ENCODE results near the gene NMNAT2. TPM values are rescaled to one million over a fixed set of nuclear protein-coding genes. Genes with fewer than 3 reads are reported as not detected.

NMNAT2 gene
- total RNA-seq, 1 donor from 2014 or later: 2.1 TPM

GRCh38 chr1:183372586-183373230 lies 45.5 kb downstream of the NMNAT2 start:
- intact Hi-C loops (cut with DNase I): no loop called here
- ATAC-seq (ENCODE audit: poor library complexity): no peak
- DNase-seq: no peak

GRCh38 chr1:183370399-183371058 lies 47.7 kb downstream of the NMNAT2 start:
- DNase-seq: no peak
- intact Hi-C loops (cut with DNase I): no loop called here
- no peak for ATAC-seq (ENCODE audit: poor library complexity)

- DNase-seq (no peak), ATAC-seq (ENCODE audit: poor library complexity) (peak; percentile 50)
- intact Hi-C loops (cut with DNase I): no loop called here
Observed at GRCh38 chr1:183368213-183369108, 49.7 kb downstream of the NMNAT2 start.

- intact Hi-C loops (cut with DNase I): no loop called here
- DNase-seq (no peak), ATAC-seq (ENCODE audit: poor library complexity) (no peak)
Observed at GRCh38 chr1:183366116-183366515, 52.1 kb downstream of the NMNAT2 start.

- peak; percentile 66 for ATAC-seq (ENCODE audit: poor library complexity)
Observed at GRCh38 chr1:183365676-183366075, 52.5 kb downstream of the NMNAT2 start.

GRCh38 chr1:183365093-183365492 lies 53.1 kb downstream of the NMNAT2 start:
- intact Hi-C loops (cut with DNase I): no loop called here
- DNase-seq: no peak
- no peak for ATAC-seq (ENCODE audit: poor library complexity)

More at GRCh38 chr1:183365676-183366075, 52.5 kb downstream of the NMNAT2 start:
- no peak for DNase-seq
- intact Hi-C loops (cut with DNase I): no loop called here

GRCh38 chr1:183363972-183364371 lies 54.2 kb downstream of the NMNAT2 start:
- ATAC-seq (ENCODE audit: poor library complexity) (no peak), DNase-seq (no peak)
- intact Hi-C loops (cut with DNase I): no loop called here

GRCh38 chr1:183361081-183361480 lies 57.1 kb downstream of the NMNAT2 start:
- no peak for DNase-seq
- intact Hi-C loops (cut with DNase I): no loop called here
- ATAC-seq (ENCODE audit: poor library complexity): no peak

- intact Hi-C loops (cut with DNase I): no loop called here
- ATAC-seq (ENCODE audit: poor library complexity): no peak
- no peak for DNase-seq
Observed at GRCh38 chr1:183360473-183360872, 57.7 kb downstream of the NMNAT2 start.

- intact Hi-C loops (cut with DNase I): no loop called here
- ATAC-seq (ENCODE audit: poor library complexity) (peak; percentile 70), DNase-seq (no peak)
Observed at GRCh38 chr1:183356534-183357182, 61.5 kb downstream of the NMNAT2 start.

- peak; percentile 28 for ATAC-seq (ENCODE audit: poor library complexity)
- intact Hi-C loops (cut with DNase I): no loop called here
- no peak for DNase-seq
Observed at GRCh38 chr1:183355797-183356196, 62.4 kb downstream of the NMNAT2 start.

GRCh38 chr1:183355181-183355580 lies 63.0 kb downstream of the NMNAT2 start:
- ATAC-seq (ENCODE audit: poor library complexity) (no peak), DNase-seq (no peak)
- intact Hi-C loops (cut with DNase I): no loop called here

- intact Hi-C loops (cut with DNase I): no loop called here
- ATAC-seq (ENCODE audit: poor library complexity) (peak; percentile 23), DNase-seq (no peak)
Observed at GRCh38 chr1:183353597-183353996, 64.6 kb downstream of the NMNAT2 start.

GRCh38 chr1:183349201-183349711 lies 68.9 kb downstream of the NMNAT2 start:
- ATAC-seq (ENCODE audit: poor library complexity) (peak; percentile 78), DNase-seq (no peak)
- intact Hi-C loops (cut with DNase I): no loop called here

- no peak for ATAC-seq (ENCODE audit: poor library complexity)
- intact Hi-C loops (cut with DNase I): no loop called here
- DNase-seq: no peak
Observed at GRCh38 chr1:183346276-183346732, 71.9 kb downstream of the NMNAT2 start.

GRCh38 chr1:183339556-183340167 lies 78.5 kb downstream of the NMNAT2 start:
- peak; percentile 30 for ATAC-seq (ENCODE audit: poor library complexity)
- no peak for DNase-seq
- intact Hi-C loops (cut with DNase I): no loop called here

- DNase-seq (no peak), ATAC-seq (ENCODE audit: poor library complexity) (no peak)
- intact Hi-C loops (cut with DNase I): no loop called here
Observed at GRCh38 chr1:183331091-183331742, 87.0 kb downstream of the NMNAT2 start.

GRCh38 chr1:183330335-183330734 lies 87.8 kb downstream of the NMNAT2 start:
- DNase-seq (no peak), ATAC-seq (ENCODE audit: poor library complexity) (no peak)
- intact Hi-C loops (cut with DNase I): no loop called here

Data from Right ventricle myocardium superior (tissue), 1 donor.